Measurements from ENCODE around the gene BACH2.
A peak's percentile ranks its signal among the peaks of the same experiment; 100 is the strongest.

BACH2 gene

GRCh38 chr6:90049295-90049694, 247.3 kb downstream of the BACH2 start:
- no peak for TF ChIP-seq CTCF (conservative IDR thresholded peaks at IDR 0.05)
- no peak overlapping the region for H3K27ac ChIP-seq

- TF ChIP-seq CTCF (conservative IDR thresholded peaks at IDR 0.05) = no peak
- H3K27ac ChIP-seq = no peak overlapping the region
Observed at GRCh38 chr6:90048206-90048967, 248.3 kb downstream of the BACH2 start.

- TF ChIP-seq CTCF (conservative IDR thresholded peaks at IDR 0.05) = no peak
- H3K27ac ChIP-seq = peak overlapping the region; percentile 33; the same call in 1 of the 2 replicates
Observed at GRCh38 chr6:90045535-90045934, 251.1 kb downstream of the BACH2 start.

GRCh38 chr6:90044833-90045381, 251.7 kb downstream of the BACH2 start:
- peak overlapping the region; percentile 33 for H3K27ac ChIP-seq
- TF ChIP-seq CTCF (conservative IDR thresholded peaks at IDR 0.05) = no peak

- no peak for TF ChIP-seq CTCF (conservative IDR thresholded peaks at IDR 0.05)
- H3K27ac ChIP-seq = peak overlapping the region; percentile 33
Observed at GRCh38 chr6:90044182-90044832, 252.3 kb downstream of the BACH2 start.

- no peak overlapping the region for H3K27ac ChIP-seq
- TF ChIP-seq CTCF (conservative IDR thresholded peaks at IDR 0.05) = no peak
Observed at GRCh38 chr6:90040931-90041330, 255.7 kb downstream of the BACH2 start.

- no peak for TF ChIP-seq CTCF (conservative IDR thresholded peaks at IDR 0.05)
- H3K27ac ChIP-seq = no peak overlapping the region
Observed at GRCh38 chr6:90039911-90040310, 256.7 kb downstream of the BACH2 start.
